A549 treated with AZD2906 at 1 μM for 4 hours (cell line): ENCODE data around the gene EXOC5. TPM values are rescaled to one million over a fixed set of nuclear protein-coding genes. Genes with fewer than 3 reads are reported as not detected.

Experiments
- total RNA-seq: library from RNA; stranded (reverse); fragments of 200-300 nt; extraction: Qiagen RNA extraction; gene quantifications from 5 replicates; pipeline ENCODE4 v1.2.3, GENCODE V29; 2022

Gene EXOC5
- total RNA-seq = 27.3 to 41.3 TPM (median 36.6 TPM) in 5 replicates

GRCh38 chr14:57268161-57269069 lies at the start of gene EXOC5, which contains the start of gene AP5M1:
TSS of gene EXOC5 (minus strand) at chr14:57268905. CDS start at chr14:57268648, 257 bp downstream.
TSS of gene AP5M1 (plus strand) at chr14:57268971. CDS start at chr14:57269315, 344 bp downstream.

Other genes starting within 250 kb of the EXOC5 start
- 16.2 to 20.0 TPM (median 19.1 TPM) in 5 replicates for gene AP5M1, start 66 bp upstream of the EXOC5 start, total RNA-seq
- gene NAA30, start 121.7 kb upstream of the EXOC5 start, total RNA-seq = 11.0 to 13.2 TPM (median 11.7 TPM) in 5 replicates
- gene CCDC198, start 225.0 kb upstream of the EXOC5 start, total RNA-seq = 1.5 to 2.6 TPM (median 2.1 TPM) in 5 replicates